ENCODE results near the gene LMF1.

Gene LMF1

DNA sequence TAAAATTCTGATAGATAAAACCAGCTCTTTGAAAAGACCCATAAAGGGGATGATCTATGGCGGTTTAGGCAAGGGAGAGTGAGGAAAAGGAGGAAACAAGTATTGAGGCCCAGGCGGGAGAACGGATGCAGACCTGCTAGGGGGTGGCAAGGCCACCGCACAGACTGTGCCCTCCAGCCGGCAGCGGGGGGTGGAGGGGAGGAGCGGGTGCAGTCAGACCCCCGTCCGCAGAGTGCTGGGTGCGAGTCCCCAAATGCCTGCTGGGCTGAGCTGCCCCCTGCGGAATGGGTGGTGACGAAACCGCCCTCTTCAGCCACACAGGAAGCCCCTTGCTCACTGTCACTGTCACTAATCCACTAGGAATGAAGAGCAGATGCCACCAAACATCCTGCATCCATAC is 46.0 kb downstream of the LMF1 start:
- H3K9me3 ChIP-seq (replicated peaks in 1 of 11) = peaks cover 0 to 17% (median 12%) of the 10 kb centered on the region in 11 experiments; a peak in 13 of 22 replicates
- H3K4me3 ChIP-seq = no peak overlapping the region
- no peak for TF ChIP-seq Cebpa-rat (IDR thresholded peaks at IDR 0.05)
- peaks cover 16 to 35% (median 18%) of the 10 kb centered on the region in 10 experiments for H3K4me1 ChIP-seq
- no peaks in the 10 kb centered on the region for H3K27me3 ChIP-seq
- H4K20me1 ChIP-seq = peaks cover 0 to 24% (median 6%) of the 10 kb centered on the region in 11 experiments; a peak in 7 of 22 replicates
- H3K27ac ChIP-seq = no peak overlapping the region
- H3K4me2 ChIP-seq = no peak overlapping the region
- H3K9ac ChIP-seq = no peak overlapping the region
- peaks cover 5 to 38% (median 21%) of the 10 kb centered on the region in 11 experiments; a peak in 17 of 22 replicates for H3K36me3 ChIP-seq

DNA sequence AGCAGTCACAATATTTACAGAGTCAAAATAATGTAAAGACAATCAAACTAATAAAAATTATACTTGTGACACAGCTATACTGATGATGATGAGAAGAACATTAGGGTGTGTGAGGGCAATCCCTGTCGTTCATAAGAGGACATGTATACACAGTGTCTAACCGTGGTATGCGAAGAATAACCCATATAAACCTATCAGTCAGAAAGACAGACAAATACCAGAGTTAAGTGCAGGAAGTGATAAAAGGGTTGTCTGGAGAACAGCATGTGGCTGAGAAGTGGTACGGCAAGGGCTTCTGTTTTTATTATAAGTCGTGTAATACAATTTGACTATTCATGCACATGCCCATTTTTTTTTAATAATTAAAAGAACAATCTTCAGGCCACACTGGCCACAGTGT is 46.7 kb downstream of the LMF1 start:
- Histone ChIP-seq H3K9ac (no peak overlapping the region), H3K4me1 (peaks cover 18 to 43% (median 26%) of the 10 kb centered on the region in 10 experiments), H4K20me1 (peaks cover 0 to 31% (median 8%) of the 10 kb centered on the region in 11 experiments; a peak in 8 of 22 replicates), H3K27me3 (no peaks in the 10 kb centered on the region), H3K9me3 (replicated peaks in 1 of 11) (peaks cover 0 to 17% (median 12%) of the 10 kb centered on the region in 11 experiments; a peak in 13 of 22 replicates), H3K4me2 (no peak overlapping the region), H3K27ac (no peak overlapping the region), H3K36me3 (peaks cover 4 to 31% (median 18%) of the 10 kb centered on the region in 11 experiments; a peak in 17 of 22 replicates), H3K4me3 (no peak overlapping the region)
- TF ChIP-seq Cebpa-rat (IDR thresholded peaks at IDR 0.05) = no peak

DNA sequence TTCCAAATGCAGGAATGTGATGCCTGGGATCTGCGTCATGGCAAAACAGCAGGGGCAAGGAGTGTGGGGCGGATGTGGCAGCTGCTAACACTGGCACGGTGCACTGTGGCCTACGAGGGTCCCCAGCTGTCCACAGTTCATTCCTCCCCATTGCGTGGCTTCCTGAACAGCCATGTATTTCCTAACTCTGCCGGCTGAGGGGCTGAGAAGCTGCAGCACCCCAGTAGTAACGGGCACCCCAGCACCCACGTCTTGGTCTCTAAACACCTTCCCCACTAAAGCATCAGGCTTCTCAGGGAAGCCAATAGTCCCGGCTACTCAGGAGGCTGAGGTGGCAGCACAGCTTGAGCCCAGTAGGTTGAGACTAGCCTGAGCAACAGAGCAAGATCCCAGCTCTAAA is 47.6 kb downstream of the LMF1 start:
- no peaks in the 10 kb centered on the region for H3K27me3 ChIP-seq
- H3K9ac ChIP-seq = no peak overlapping the region
- H3K4me2 ChIP-seq = no peak overlapping the region
- H3K27ac ChIP-seq = no peak overlapping the region
- H3K36me3 ChIP-seq = peaks cover 4 to 28% (median 18%) of the 10 kb centered on the region in 11 experiments; a peak in 17 of 22 replicates
- no peak for TF ChIP-seq Cebpa-rat (IDR thresholded peaks at IDR 0.05)
- peaks cover 0 to 17% (median 12%) of the 10 kb centered on the region in 11 experiments; a peak in 13 of 22 replicates for H3K9me3 ChIP-seq (replicated peaks in 1 of 11)
- peaks cover 18 to 49% (median 33%) of the 10 kb centered on the region in 10 experiments for H3K4me1 ChIP-seq
- no peak overlapping the region for H3K4me3 ChIP-seq
- peaks cover 0 to 39% (median 8%) of the 10 kb centered on the region in 11 experiments; a peak in 8 of 22 replicates for H4K20me1 ChIP-seq

DNA sequence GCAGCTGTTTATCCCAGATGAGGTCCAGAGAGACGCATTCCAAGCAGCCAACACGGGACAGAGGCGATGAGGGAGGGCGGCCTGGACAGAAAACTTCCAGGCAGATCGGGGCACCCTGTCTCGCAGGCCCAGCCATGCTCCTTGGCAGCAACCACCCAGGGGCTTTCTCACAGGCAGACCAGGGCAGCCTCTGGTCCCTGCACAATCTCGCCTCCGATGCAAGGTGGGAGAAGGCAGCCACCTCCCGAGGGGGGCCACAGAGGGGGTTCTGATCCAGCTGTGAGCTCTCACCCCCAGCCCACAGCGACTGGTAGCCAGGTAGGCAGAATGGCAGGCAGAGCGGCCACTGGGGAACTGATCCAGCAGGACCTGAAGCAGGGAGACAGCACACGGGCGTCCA is 48.7 kb downstream of the LMF1 start:
- no peak overlapping the region for H3K27ac ChIP-seq
- H3K9ac ChIP-seq = no peak overlapping the region
- H3K9me3 ChIP-seq (replicated peaks in 1 of 11) = peaks cover 0 to 17% (median 12%) of the 10 kb centered on the region in 11 experiments; a peak in 13 of 22 replicates
- H3K27me3 ChIP-seq = no peaks in the 10 kb centered on the region
- peaks cover 0 to 34% (median 9%) of the 10 kb centered on the region in 11 experiments; a peak in 8 of 22 replicates for H4K20me1 ChIP-seq
- peaks cover 4 to 28% (median 18%) of the 10 kb centered on the region in 11 experiments; a peak in 17 of 22 replicates for H3K36me3 ChIP-seq
- TF ChIP-seq Cebpa-rat (IDR thresholded peaks at IDR 0.05) = no peak
- peaks cover 18 to 47% (median 34%) of the 10 kb centered on the region in 10 experiments for H3K4me1 ChIP-seq
- H3K4me3 ChIP-seq = no peak overlapping the region
- H3K4me2 ChIP-seq = no peak overlapping the region

DNA sequence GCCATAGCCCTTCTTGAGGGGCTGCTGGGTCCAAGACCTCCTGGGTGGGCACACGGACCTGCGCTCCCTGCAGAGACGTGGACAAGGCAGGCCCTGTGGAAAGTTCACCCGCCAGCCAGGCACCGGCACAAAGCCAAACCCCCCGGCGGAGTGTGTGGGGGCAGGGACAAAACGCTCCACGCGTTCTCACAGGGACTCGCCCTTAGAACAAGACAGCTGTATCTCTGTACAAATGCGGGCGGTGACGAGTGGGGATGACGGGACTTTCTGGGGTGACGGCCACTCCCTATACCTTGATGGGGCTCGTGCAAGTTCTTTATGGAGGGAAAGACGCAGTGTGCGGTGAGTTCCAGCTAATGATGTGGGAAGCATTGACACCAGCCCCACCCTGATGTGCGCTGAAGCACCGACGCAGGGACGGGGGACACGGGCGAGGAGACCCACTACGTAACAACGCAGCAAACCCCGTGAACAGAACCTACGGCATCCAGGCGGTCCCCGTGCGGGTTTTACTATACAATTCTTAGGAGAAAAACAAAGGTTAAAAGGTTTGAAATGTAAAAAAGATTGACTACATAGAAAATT is 49.4 kb downstream of the LMF1 start:
- H3K27me3 ChIP-seq = no peaks in the 10 kb centered on the region
- peak overlapping the region in 2 of 11 experiments; percentile 6 to 60; a peak in 2 of 22 replicates for H3K9ac ChIP-seq
- no peak for TF ChIP-seq Cebpa-rat (IDR thresholded peaks at IDR 0.05)
- H4K20me1 ChIP-seq = peaks cover 0 to 28% (median 7%) of the 10 kb centered on the region in 11 experiments; a peak in 8 of 22 replicates
- H3K4me1 ChIP-seq = peaks cover 18 to 41% (median 34%) of the 10 kb centered on the region in 10 experiments
- H3K36me3 ChIP-seq = peaks cover 4 to 26% (median 14%) of the 10 kb centered on the region in 11 experiments; a peak in 17 of 22 replicates
- H3K4me2 ChIP-seq = peak overlapping the region; percentile 64 to 83 (median 70); a peak in 20 of 22 replicates
- H3K9me3 ChIP-seq (replicated peaks in 1 of 11) = peaks cover 0 to 17% (median 12%) of the 10 kb centered on the region in 11 experiments; a peak in 13 of 22 replicates
- no peak overlapping the region for H3K4me3 ChIP-seq
- peak overlapping the region in 4 of 11 experiments; percentile 27 to 52 (median 36); a peak in 6 of 22 replicates for H3K27ac ChIP-seq

DNA sequence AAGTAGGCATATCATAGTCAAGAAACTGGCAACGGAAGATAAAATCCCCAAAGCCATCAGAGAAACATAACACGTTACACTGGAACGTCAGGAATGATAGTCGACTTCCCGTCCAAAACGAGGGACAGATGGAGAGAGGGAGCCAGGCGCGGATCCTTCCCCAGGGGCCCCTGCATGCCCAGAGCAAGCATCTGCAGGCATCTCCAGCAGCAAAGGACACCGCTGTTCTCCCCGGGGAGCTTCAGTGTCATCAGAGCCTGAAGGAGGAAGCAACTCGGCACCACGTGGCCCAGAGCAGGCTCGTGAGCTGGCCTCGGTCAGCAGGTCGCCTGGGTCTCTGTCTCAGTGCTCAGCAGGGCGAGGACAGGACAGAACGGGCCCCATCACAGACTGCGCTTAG is 50.1 kb downstream of the LMF1 start:
- Histone ChIP-seq H3K36me3 (peaks cover 4 to 26% (median 14%) of the 10 kb centered on the region in 11 experiments; a peak in 17 of 22 replicates), H3K9me3 (replicated peaks in 1 of 11) (peaks cover 0 to 17% (median 12%) of the 10 kb centered on the region in 11 experiments; a peak in 13 of 22 replicates), H3K27me3 (no peaks in the 10 kb centered on the region), H4K20me1 (peaks cover 0 to 26% (median 7%) of the 10 kb centered on the region in 11 experiments; a peak in 8 of 22 replicates), H3K9ac (peak overlapping the region in 8 of 11 experiments; percentile 5 to 60 (median 27); a peak in 11 of 22 replicates), H3K4me3 (no peak overlapping the region), H3K4me2 (peak overlapping the region; percentile 64 to 83 (median 70)), H3K4me1 (peaks cover 18 to 41% (median 34%) of the 10 kb centered on the region in 10 experiments), H3K27ac (peak overlapping the region in 6 of 11 experiments; percentile 2 to 52 (median 30); a peak in 6 of 22 replicates)
- no peak for TF ChIP-seq Cebpa-rat (IDR thresholded peaks at IDR 0.05)

DNA sequence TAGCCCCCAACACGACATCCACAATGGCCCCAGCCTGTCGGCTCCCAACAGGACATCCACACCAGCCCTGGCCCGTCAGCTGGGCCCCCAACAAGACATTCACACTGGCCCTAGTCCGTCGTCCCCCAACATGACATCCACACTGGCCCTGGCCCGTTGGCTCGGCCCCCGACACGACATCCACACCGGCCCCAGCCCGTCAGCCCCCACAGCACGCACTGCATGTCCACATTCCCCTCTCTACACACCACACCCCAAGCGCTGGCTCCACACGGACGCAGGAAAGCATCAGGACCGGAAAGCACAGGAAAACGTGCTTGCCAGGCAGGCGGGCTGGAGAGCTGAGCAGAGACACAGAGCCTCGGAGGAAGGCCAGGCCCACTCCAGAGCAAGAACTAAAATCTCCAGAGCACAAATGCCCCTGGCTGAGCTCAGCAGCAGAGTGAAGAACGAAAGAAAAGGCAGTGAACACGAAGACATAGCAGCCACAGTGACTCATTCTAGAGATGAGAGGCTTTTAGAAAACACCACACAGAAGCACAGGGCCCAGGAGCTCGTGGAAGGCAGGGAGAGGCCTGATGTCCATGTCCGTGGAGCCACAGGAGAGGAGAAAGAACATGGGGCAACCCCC is 50.6 kb downstream of the LMF1 start:
- no peaks in the 10 kb centered on the region for H3K27me3 ChIP-seq
- H3K36me3 ChIP-seq = peaks cover 4 to 26% (median 14%) of the 10 kb centered on the region in 11 experiments; a peak in 17 of 22 replicates
- peak overlapping the region; percentile 64 to 83 (median 70) for H3K4me2 ChIP-seq
- peak overlapping the region in 9 of 11 experiments; percentile 5 to 60 (median 26); a peak in 12 of 22 replicates for H3K9ac ChIP-seq
- H3K4me3 ChIP-seq = no peak overlapping the region
- TF ChIP-seq Cebpa-rat (IDR thresholded peaks at IDR 0.05) = no peak
- peaks cover 0 to 26% (median 7%) of the 10 kb centered on the region in 11 experiments; a peak in 8 of 22 replicates for H4K20me1 ChIP-seq
- H3K27ac ChIP-seq = peak overlapping the region in 6 of 11 experiments; percentile 2 to 43 (median 29); a peak in 7 of 22 replicates
- peaks cover 18 to 41% (median 34%) of the 10 kb centered on the region in 10 experiments for H3K4me1 ChIP-seq
- peaks cover 0 to 17% (median 12%) of the 10 kb centered on the region in 11 experiments; a peak in 13 of 22 replicates for H3K9me3 ChIP-seq (replicated peaks in 1 of 11)

DNA sequence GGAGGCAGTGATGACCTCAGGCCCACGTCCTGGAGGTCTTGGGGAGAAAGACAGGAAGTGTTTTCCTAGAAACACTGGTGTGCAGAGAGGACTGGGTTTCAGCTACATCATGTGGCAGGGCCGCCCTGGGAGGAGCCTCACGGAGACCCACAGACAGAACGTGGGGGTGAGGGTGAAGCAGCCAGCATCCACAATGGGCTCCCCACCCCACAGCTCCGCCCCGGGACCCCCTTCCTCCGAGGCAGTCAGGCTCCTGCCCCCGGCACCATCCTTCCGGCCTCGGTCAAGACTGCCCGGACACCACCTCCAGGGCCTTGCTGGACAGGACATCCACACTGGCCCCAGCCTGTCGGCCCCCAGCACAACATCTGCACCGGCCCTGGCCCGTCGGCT is 51.1 kb downstream of the LMF1 start:
- peaks cover 0 to 17% (median 12%) of the 10 kb centered on the region in 11 experiments; a peak in 13 of 22 replicates for H3K9me3 ChIP-seq (replicated peaks in 1 of 11)
- peaks cover 4 to 26% (median 14%) of the 10 kb centered on the region in 11 experiments; a peak in 16 of 22 replicates for H3K36me3 ChIP-seq
- peaks cover 18 to 41% (median 34%) of the 10 kb centered on the region in 10 experiments for H3K4me1 ChIP-seq
- peak overlapping the region in 4 of 11 experiments; percentile 27 to 43 (median 35); a peak in 4 of 22 replicates for H3K27ac ChIP-seq
- H3K9ac ChIP-seq = peak overlapping the region in 8 of 11 experiments; percentile 5 to 60 (median 25); a peak in 7 of 22 replicates
- no peaks in the 10 kb centered on the region for H3K27me3 ChIP-seq
- H4K20me1 ChIP-seq = peaks cover 0 to 26% (median 7%) of the 10 kb centered on the region in 11 experiments; a peak in 8 of 22 replicates
- peak overlapping the region; percentile 64 to 83 (median 70); a peak in 21 of 22 replicates for H3K4me2 ChIP-seq
- no peak for TF ChIP-seq Cebpa-rat (IDR thresholded peaks at IDR 0.05)
- no peak overlapping the region for H3K4me3 ChIP-seq
